BLaER1 (cell line): Measurements from ENCODE around the gene INSC.

Source experiments
- H3K27ac ChIP-seq: shearing (Covaris generic); formaldehyde crosslinking; 2 replicates; pipeline ENCODE4 v1.8.1; 2022
- H3K27me3 ChIP-seq: shearing (Covaris generic); formaldehyde crosslinking; 2 replicates; pipeline ENCODE4 v1.8.1; 2022
- H3K36me3 ChIP-seq: shearing (Covaris generic); formaldehyde crosslinking; 2 replicates; pipeline ENCODE4 v1.8.1; 2022
- H3K4me1 ChIP-seq: shearing (Covaris generic); formaldehyde crosslinking; 2 replicates; pipeline ENCODE4 v1.8.1; 2022
- H3K4me2 ChIP-seq: shearing (Covaris generic); formaldehyde crosslinking; 2 replicates; pipeline ENCODE4 v1.8.1; 2022
- H3K4me3 ChIP-seq: shearing (Covaris generic); formaldehyde crosslinking; 2 replicates; pipeline ENCODE4 v1.8.1; 2022
- H3K9ac ChIP-seq: shearing (Covaris generic); formaldehyde crosslinking; 2 replicates; pipeline ENCODE4 v1.8.1; 2022
- H3K9me3 ChIP-seq: shearing (Covaris generic); formaldehyde crosslinking; 2 replicates; pipeline ENCODE4 v1.8.1; 2022
- H4K20me1 ChIP-seq: shearing (Covaris generic); formaldehyde crosslinking; 2 replicates; pipeline ENCODE4 v1.8.1; 2022
- Cebpa-rat ChIP-seq: shearing (Covaris generic); IDR thresholded peaks from 2 replicates; pipeline ENCODE4 v1.8.1; 2022

Gene INSC

GRCh38 chr11:15291885-15292284 is 177.2 kb downstream of the INSC start:
- no peak overlapping the region for H3K9ac ChIP-seq
- no peak overlapping the region for H3K4me3 ChIP-seq
- no peak overlapping the region for H3K27ac ChIP-seq
- H3K27me3 ChIP-seq, result no peaks in the 10 kb centered on the region
- H3K4me2 ChIP-seq, result no peak overlapping the region
- H3K36me3 ChIP-seq, result no peaks in the 10 kb centered on the region
- no peaks in the 10 kb centered on the region for H3K9me3 ChIP-seq
- TF ChIP-seq Cebpa-rat, result no peak
- no peaks in the 10 kb centered on the region for H4K20me1 ChIP-seq
- no peaks in the 10 kb centered on the region for H3K4me1 ChIP-seq

DNA sequence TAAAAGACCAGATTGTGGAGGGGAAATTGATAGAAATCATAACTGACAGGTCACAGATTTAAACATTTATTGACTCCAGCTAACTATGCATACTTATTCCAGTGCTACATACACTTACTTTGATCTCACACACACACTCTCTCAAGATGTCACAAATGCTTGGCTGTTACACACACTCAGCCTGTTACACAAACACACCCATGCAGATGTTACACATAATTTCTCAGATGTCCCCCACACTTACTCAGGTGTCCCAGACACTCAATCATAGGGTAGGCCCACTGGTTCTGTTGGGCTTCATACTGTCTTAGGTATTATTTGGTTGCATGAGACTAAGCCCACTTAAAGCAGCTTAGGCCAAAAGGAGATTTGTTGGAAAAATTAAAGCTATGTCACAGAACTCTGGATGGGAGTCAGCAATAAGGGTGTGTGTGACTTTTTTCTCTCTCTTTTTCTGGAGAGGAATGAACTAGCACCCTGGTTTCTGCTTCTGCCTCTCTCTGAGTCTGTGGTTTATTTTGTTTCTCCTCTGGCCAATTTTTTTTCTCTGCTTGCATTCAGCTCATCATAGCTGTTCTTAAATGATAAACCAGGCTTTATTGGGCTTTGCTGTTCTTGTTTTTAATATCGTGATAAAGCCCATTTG is 179.4 kb downstream of the INSC start:
- H3K9ac ChIP-seq, result no peak overlapping the region
- H3K4me1 ChIP-seq, result no peaks in the 10 kb centered on the region
- H3K4me2 ChIP-seq, result no peak overlapping the region
- no peak overlapping the region for H3K27ac ChIP-seq
- no peaks in the 10 kb centered on the region for H3K9me3 ChIP-seq
- H4K20me1 ChIP-seq, result no peaks in the 10 kb centered on the region
- H3K36me3 ChIP-seq, result no peaks in the 10 kb centered on the region
- H3K4me3 ChIP-seq, result no peak overlapping the region
- H3K27me3 ChIP-seq, result no peaks in the 10 kb centered on the region
- no peak for TF ChIP-seq Cebpa-rat

DNA sequence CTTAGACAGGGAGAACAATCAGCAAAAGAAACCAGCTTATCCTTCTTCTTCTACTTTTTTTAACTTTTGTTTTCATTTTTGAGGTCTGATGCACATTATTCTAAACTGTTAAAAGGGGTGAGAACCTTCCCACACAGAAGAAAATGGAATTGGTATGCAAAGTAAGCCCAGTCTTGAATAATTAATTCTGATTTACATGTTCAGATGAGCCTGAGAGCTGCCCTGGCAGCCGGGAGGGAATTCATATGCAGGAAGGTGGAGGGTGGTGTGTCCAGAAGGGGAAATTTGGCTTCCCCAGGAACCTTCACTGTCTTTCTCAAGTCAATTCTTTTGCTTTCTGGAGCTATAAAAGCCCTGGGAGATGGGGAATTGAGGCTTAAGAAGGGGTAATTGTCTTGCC is 181.0 kb downstream of the INSC start:
- Histone ChIP-seq H3K4me3 (no peak overlapping the region), H3K9ac (no peak overlapping the region), H3K27me3 (no peaks in the 10 kb centered on the region), H3K36me3 (no peaks in the 10 kb centered on the region), H3K9me3 (no peaks in the 10 kb centered on the region), H4K20me1 (no peaks in the 10 kb centered on the region), H3K4me1 (no peaks in the 10 kb centered on the region), H3K27ac (no peak overlapping the region), H3K4me2 (no peak overlapping the region)
- no peak for TF ChIP-seq Cebpa-rat
